Stimulated activated CD8-positive, alpha-beta memory T cell treated with anti-CD3 and anti-CD28 coated beads, Interleukin-15, amount 100 ng/mL, for 48 hours (primary cell): ENCODE results near the gene CXCL9.
A peak's percentile ranks its signal among the peaks of the same experiment; 100 is the strongest.
"Not testable (repeated sequence)": the region's sequence is repeated elsewhere in the genome, so short reads cannot be mapped to it uniquely, and the experiment has no call there.

Experiments used
- DNase-seq, 2 donors: peaks; one replicate each; pipeline ENCODE4 v3.0.0-alpha.2; 2020; ENCODE audit warnings: low read depth in 2 of 2

The CXCL9 gene

DNA sequence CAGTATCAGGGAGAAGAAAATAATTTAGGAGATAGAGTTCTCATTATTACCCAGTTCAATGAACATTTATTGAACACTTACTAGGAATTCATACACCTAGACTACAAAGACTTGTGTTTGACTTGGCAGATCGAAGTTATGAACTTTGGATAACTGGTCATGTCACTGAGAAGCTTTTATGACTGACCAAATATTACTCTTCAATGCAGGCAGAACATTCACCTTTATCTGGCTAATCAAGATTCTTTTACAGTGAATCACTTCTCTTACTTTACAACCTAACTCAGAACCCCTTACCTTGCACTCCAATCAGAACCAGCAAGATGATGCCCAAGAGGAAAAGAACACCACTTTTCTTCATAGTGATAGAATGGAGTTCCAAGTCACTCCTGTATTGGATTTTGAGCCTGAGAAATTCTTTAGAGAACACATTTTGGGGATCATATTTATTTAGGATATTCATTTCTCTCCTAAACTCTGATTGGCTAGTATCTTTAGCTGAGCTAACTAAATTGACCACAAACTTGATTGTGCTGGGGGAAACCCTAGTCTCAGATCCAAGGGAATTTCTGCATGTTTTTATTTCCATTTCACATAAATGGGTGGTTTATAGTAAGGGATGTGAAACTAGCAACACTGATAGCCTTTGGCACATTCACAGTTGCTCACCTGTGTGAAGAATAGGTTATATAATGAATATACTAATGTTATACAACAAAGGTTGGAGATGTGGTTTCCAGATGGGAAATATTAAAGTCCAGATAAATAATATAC lies at the start of gene CXCL9:
Gene CXCL9 (minus strand): TSS at position 421 of the 774 bp plus-strand sequence. CDS start 60 bp downstream, at position 361.
- no peak for DNase-seq

DNA sequence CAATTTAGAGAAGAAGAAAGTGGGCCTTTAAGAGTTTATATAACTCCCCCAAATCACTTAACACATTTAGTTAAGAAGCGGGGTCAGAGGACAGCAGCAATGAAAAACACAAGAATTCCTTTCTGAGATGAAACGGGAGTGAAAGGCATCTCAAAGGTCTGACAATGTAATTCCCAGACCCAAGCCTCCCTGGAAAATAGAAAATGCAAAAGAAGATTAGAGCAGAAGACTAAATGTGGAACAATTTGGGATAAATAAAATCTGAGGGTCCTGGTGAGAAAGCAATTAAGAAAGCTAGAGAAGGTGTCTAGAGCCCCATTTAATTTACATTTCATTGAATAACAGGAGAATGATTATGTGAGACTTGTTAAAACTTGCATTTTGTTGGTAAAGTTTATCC lies 48.1 kb upstream of the CXCL9 start:
- no peak for DNase-seq

GRCh38 chr4:76055016-76055415 lies 47.7 kb upstream of the CXCL9 start:
- peak in 1 of 2 donors; percentile 17 for DNase-seq

DNA sequence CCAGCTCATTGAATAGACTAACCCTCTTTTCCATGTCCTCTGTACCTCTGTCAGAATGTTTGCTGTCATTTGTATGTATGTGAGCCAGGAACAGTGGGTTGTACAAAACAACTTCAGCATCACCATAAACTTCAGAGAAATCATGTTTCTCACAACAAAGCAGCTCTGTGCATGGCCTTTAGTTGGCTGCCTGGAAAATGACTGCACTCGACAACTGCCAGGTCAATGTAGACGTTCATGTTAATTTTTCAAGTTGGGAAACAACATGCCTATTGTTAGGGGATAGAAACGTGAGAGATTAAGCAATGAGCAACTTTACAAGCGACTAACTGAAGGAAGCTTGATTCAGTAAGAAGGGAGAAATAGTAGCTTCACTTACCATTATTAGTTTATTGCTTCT lies 46.4 kb upstream of the CXCL9 start:
- no peak for DNase-seq

DNA sequence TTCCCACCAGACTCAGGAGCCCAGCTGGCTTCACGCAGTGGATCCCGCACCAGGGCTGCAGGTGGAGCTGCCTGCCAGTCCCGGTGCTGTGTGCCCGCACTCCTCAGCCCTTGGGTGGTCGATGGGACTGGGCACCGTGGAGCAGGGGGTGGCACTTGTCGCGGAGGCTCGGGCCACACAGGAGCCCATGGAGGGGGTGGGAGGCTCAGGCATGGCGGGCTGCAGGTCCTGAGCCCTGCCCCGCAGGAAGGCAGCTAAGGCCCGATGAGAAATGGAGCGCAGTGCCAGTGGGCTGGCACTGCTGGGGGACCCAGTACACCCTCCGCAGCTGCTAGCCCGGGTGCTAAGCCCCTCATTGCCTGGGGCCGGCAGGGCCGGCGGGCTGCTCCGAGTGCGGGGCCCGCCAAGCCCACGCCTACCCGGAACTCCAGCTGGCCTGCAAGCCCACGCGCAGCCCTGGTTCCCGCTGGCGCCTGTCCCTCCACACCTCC lies 43.3 kb upstream of the CXCL9 start:
- DNase-seq: not testable (repeated sequence)

DNA sequence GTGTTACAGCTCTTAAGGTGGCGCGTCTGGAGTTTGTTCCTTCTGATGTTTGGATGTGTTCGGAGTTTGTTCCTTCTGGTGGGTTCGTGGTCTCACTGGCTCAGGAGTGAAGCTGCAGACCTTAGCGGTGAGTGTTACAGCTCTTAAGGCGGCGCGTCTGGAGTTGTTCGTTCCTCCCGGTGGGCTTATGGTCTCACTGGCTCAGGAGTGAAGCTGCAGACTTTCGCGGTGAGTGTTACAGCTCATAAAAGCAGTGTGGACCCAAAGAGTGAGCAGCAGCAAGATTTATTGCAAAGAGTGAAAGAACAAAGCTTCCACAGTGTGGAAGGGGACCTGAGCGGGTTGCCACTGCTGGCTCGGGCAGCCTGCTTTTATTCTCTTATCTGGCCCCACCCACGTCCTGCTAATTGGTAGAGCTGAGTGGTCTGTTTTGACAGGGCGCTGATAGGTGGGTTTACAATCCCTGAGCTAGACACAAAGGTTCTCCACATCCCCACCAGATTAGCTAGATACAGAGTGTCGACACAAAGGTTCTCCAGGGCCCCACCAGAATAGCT lies 42.6 kb upstream of the CXCL9 start:
- DNase-seq: not testable (repeated sequence)

- DNase-seq: not testable (repeated sequence)
Measured at GRCh38 chr4:76044686-76045085, 37.4 kb upstream of the CXCL9 start.

DNA sequence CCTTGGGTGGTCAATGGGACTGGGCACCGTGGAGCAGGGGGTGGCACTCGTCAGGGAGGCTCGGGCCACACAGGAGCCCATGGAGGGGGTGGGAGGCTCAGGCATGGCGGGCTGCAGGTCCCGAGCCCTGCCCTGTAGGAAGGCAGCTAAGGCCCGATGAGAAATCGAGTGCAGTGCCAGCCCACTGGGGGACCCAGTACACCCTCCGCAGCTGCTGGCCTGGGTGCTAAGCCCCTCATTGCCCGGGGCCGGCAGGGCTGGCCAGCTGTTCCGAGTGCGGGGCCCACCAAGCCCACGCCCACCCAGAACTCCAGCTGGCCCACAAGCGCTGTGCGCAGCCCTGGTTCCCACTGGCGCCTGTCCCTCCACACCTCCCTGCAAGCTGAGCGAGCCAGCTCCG lies 36.0 kb upstream of the CXCL9 start:
- not testable (repeated sequence) for DNase-seq

GRCh38 chr4:76042241-76042998 lies 35.1 kb upstream of the CXCL9 start:
- not testable (repeated sequence) for DNase-seq

- DNase-seq: no peak
Measured at GRCh38 chr4:76036855-76037254, 29.5 kb upstream of the CXCL9 start.

GRCh38 chr4:76035799-76036380 lies 28.6 kb upstream of the CXCL9 start, which contains the start of gene CXCL11:
Gene CXCL11 (minus strand): TSS chr4:76036070. CDS start chr4:76035987, 83 bp downstream.
- DNase-seq: no peak

- DNase-seq: no peak
Measured at GRCh38 chr4:76035141-76035540, 27.8 kb upstream of the CXCL9 start.

- no peak for DNase-seq
Measured at GRCh38 chr4:76029300-76029699, 22.0 kb upstream of the CXCL9 start.

DNA sequence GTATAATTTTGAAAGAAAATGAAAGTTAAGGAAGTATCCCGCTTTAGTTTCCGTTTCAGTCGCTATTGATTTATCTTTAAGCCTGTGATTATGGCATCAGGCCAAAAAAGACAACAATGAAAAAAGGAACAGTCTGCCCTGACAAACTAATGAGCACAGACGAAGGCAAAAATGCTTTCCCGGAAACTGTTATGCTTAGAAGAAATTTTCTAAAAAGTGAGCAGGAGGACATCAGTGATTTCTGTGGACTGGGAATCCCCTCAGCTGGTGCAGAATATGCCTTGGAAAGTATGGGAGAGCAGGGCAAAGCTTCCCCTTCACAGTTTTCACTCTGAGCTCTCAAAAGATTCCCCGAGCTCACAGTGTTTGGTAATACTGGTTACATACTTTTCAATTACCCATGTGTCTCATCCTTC lies 21.0 kb upstream of the CXCL9 start:
- no peak for DNase-seq

GRCh38 chr4:76024065-76024464 lies 16.8 kb upstream of the CXCL9 start:
- no peak for DNase-seq

DNA sequence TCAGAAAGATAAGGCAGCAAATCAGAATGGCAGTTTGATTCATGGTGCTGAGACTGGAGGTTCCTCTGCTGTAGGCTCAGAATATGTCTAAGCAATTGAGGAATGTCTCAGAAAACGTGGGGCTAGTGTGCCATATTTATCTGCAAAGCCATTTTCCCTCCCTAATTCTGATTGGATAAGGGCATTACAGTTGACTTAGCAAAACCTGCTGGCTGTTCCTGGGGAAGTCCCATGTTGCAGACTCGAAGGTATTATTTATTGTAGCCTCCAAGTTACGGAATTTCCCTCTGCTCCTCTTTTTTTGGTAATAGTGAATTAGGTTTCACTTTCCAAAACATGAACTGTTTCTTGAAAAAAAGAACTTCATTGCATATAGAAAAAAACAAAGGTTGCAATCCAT lies 16.1 kb upstream of the CXCL9 start, which contains the start of gene CXCL10:
Gene CXCL10 (minus strand): TSS at position 109 of the 400 bp plus-strand sequence. CDS start 66 bp downstream, at position 43.
- no peak for DNase-seq

- DNase-seq: no peak
Measured at GRCh38 chr4:76022677-76023076, 15.4 kb upstream of the CXCL9 start.

- DNase-seq: no peak
Measured at GRCh38 chr4:76022031-76022430, 14.7 kb upstream of the CXCL9 start.

DNA sequence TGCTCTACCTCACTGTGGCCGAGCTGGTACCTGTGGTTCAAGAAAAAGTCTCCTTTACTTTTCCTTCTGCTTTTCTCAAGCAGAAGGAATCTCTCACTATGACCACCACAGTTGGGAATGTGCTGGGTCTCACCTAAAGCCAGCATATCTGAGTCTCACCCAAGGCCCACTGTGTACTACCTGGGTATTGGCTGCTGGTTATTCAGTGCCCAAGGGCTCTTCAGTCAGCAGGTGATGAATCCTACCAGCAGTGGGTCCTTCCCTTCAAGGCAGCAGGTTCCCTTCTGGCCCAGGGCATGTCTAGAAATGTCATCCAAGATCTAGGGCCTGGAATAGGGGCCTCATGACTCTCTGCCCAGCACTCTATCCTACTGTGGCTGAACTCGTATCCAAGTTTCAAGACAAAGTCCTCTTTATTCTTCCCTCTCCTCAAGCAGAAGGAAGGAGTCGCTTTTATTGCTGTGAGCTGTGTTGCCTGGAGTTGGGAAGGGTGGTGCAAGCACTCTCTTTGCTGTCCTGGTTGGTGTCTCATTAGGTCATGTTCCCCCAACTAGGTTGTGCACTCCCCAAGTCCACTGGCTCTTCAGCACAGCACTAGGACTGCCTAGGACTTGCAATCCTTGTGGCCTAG lies 9.9 kb upstream of the CXCL9 start:
- DNase-seq: no peak

DNA sequence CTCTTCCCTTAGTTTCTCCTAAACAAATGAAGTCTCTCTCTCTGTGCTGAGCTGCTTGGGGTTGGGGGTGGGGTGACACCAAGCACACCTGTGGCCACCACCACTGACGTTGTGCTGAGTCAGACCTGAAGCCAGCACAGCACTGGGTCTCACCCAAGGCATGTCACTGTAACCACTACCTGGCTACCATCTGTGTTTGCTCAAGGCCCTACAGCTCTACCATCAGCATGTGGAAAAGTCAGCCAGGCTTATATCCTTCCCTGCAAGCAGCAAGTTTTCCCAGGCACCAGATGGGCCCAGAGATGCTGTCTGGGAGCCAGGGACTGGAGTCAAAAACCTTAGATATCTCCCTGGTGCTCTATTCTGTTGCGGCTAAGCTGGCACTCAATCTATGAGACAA lies 9.1 kb upstream of the CXCL9 start:
- peak in 1 of 2 donors; percentile 31 for DNase-seq

DNA sequence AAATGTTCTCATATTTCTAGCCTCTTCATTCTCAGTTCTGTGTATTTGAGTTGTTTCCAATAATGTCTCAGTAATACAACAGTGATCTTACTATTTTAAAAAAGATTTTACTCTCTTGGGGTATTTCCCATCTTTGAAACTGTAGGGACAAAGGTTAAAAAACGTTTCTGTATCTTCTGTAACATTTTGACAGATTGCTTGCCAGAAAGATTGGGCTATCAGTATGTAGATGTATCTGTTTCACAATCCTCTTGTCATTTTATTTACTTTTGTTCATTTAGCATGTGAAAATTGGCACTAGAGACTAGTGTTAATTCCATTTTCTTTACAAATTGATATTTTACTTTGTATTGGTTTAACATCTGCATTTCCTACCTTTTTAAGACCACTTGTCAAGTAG lies 6.2 kb upstream of the CXCL9 start:
- DNase-seq: no peak
